A549 (cell line): Measurements from ENCODE around the gene NELFB. TPM values are rescaled to one million over a fixed set of nuclear protein-coding genes. Genes with fewer than 3 reads are reported as not detected.
A peak's percentile ranks its signal among the peaks of the same experiment; 100 is the strongest.

Experiments used
- ATAC-seq, 2 experiments: fragments of 200-7000 bp in 1 of 2; fragments of >200 bp in 1 of 2; cut with Nextera tagmentation in 1 of 2; cut with Tn5 transposase in 1 of 2; 3 replicates each; pipeline versions ENCODE4 v1.8.0 to v1.9.1; 2018 to 2020; ENCODE audit warnings: mild to moderate bottlenecking in 1 of 2, moderate library complexity in 1 of 2
- CTCF ChIA-PET: fragments of 300-600 bp; sonication (Branson Sonifier 250); formaldehyde crosslinking; extraction: SDS; loops from one replicate; lab custom pipeline; 2021; ENCODE audit warnings: antibody characterized with exemption, inconsistent platforms; lab: Yijun Ruan, JAX
- POLR2A ChIA-PET: fragments of 350-600 bp; formaldehyde crosslinking; extraction: SDS; loops from one replicate; lab custom pipeline; 2021; ENCODE audit warnings: antibody characterized with exemption, inconsistent platforms; lab: Yijun Ruan, JAX
- DNase-seq, 2 experiments: peaks; one replicate each; pipeline versions ENCODE4 v3.0.0 to v3.0.0-alpha.2; 2011 to 2016; ENCODE audit warnings: low read depth in 1 of 2, low spot score in 1 of 2
- FAIRE-seq: peaks from 2 replicates; lab custom pipeline; 2011; peaks lifted over from hg19 to GRCh38; lab: Jason Lieb, UNC
- H3K27ac ChIP-seq, 2 experiments: fragments of >200 bp; sonication (Bioruptor Twin); formaldehyde crosslinking; 3 replicates each; pipeline ENCODE4 v1.5.1; 2016 to 2017
- H3K4me1 ChIP-seq: fragments of >200 bp; sonication (Bioruptor Twin); formaldehyde crosslinking; 3 replicates; pipeline ENCODE4 v1.6.1; 2016
- H3K4me2 ChIP-seq: fragments of >200 bp; sonication (Bioruptor Twin); formaldehyde crosslinking; 3 replicates; pipeline ENCODE4 v1.6.1; 2016
- H3K4me3 ChIP-seq: fragments of >200 bp; sonication (Bioruptor Twin); formaldehyde crosslinking; 3 replicates; pipeline ENCODE4 v1.5.1; 2016
- H3K9me3 ChIP-seq: fragments of >200 bp; sonication (Bioruptor Twin); formaldehyde crosslinking; 3 replicates; pipeline ENCODE4 v1.6.1; 2016
- CBX2 ChIP-seq: fragments of 200-600 bp; sonication (generic); IDR thresholded peaks from 2 replicates; pipeline ENCODE4 v1.6.1; 2016; ENCODE audit warnings: low read depth, mild to moderate bottlenecking, borderline replicate concordance
- CBX8 ChIP-seq: fragments of 200-600 bp; sonication (generic); IDR thresholded peaks from 2 replicates; pipeline ENCODE4 v1.6.1; 2016
- EHMT2 ChIP-seq: fragments of 200-600 bp; sonication (generic); IDR thresholded peaks from 2 replicates; pipeline ENCODE4 v1.6.1; 2016; ENCODE audit warnings: antibody characterized with exemption, low read depth, mild to moderate bottlenecking, moderate library complexity
- EP300 ChIP-seq, 2 experiments: fragments of >200 bp; sonication (Bioruptor Twin); formaldehyde crosslinking; IDR thresholded peaks; 2 replicates in 1 of 2; 3 replicates in 1 of 2; pipeline ENCODE4 v1.6.1; 2016 to 2017
- ESRRA ChIP-seq: fragments of 150-350 bp; IDR thresholded peaks from 2 replicates; pipeline ENCODE4 v1.6.1; 2014; ENCODE audit warnings: mild to moderate bottlenecking, low read length, borderline replicate concordance
- HEYL ChIP-seq: fragments of 250-450 bp; sonication (Bioruptor Pico); IDR thresholded peaks from 2 replicates; pipeline ENCODE4 v1.8.0; 2021; ENCODE audit warnings: mild to moderate bottlenecking, moderate library complexity
- HOXB13 ChIP-seq: fragments of 250-450 bp; sonication (Bioruptor Pico); IDR thresholded peaks from 2 replicates; pipeline ENCODE4 v1.5.0; 2020; ENCODE audit warnings: low read depth, mild to moderate bottlenecking, moderate library complexity
- MAFK ChIP-seq: fragments of 450-650 bp; IDR thresholded peaks from 2 replicates; pipeline ENCODE4 v1.6.1; 2014; ENCODE audit not compliant: partially characterized antibody
- MYC ChIP-seq: IDR thresholded peaks from 2 replicates; pipeline ENCODE4 v1.6.1; 2012; ENCODE audit warnings: mild to moderate bottlenecking, inconsistent platforms, low read length, improper control_type of control experiment, borderline replicate concordance
- NFE2L2 ChIP-seq: fragments of 150-350 bp; conservative IDR thresholded peaks from 2 replicates; pipeline ENCODE4 v1.6.1; 2014; ENCODE audit warnings: low read length
- NPAS2 ChIP-seq: fragments of 250-450 bp; sonication (Bioruptor Pico); IDR thresholded peaks from 2 replicates; pipeline ENCODE4 v1.8.0; 2022; ENCODE audit warnings: mild to moderate bottlenecking, moderate library complexity, borderline replicate concordance
- NR3C1 ChIP-seq: fragments of >200 bp; sonication (Bioruptor Twin); formaldehyde crosslinking; IDR thresholded peaks from 3 replicates; pipeline ENCODE4 v1.6.1; 2017
- POLR2A ChIP-seq: IDR thresholded peaks from 2 replicates; pipeline ENCODE4 v1.6.1; 2012; ENCODE audit warnings: mild to moderate bottlenecking, low read length
- POLR2AphosphoS2 ChIP-seq: conservative IDR thresholded peaks from 2 replicates; pipeline ENCODE4 v1.6.1; 2012; ENCODE audit warnings: low read length, improper control_type of control experiment, inconsistent platforms
- RAD21 ChIP-seq, 2 experiments: fragments of >200 bp in 1 of 2; sonication (Bioruptor Twin) in 1 of 2; formaldehyde crosslinking in 1 of 2; IDR thresholded peaks in 1 of 2; conservative IDR thresholded peaks in 1 of 2; 2 replicates in 1 of 2; 3 replicates in 1 of 2; pipeline ENCODE4 v1.6.1; 2012 to 2018; ENCODE audit warnings: inconsistent platforms in 1 of 2
- SREBF2 ChIP-seq: fragments of 450-650 bp; IDR thresholded peaks from 2 replicates; pipeline ENCODE4 v1.6.1; 2014; ENCODE audit warnings: mild to moderate bottlenecking, moderate library complexity
- TFCP2L1 ChIP-seq: fragments of 250-450 bp; sonication (Bioruptor Pico); IDR thresholded peaks from 2 replicates; pipeline ENCODE4 v1.5.0; 2021; ENCODE audit warnings: mild to moderate bottlenecking
- ZC3H11A ChIP-seq: fragments of 450-650 bp; IDR thresholded peaks from 2 replicates; pipeline ENCODE4 v1.6.1; 2014; ENCODE audit warnings: antibody characterized with exemption, mild to moderate bottlenecking
- ZFP36 ChIP-seq: fragments of 450-650 bp; IDR thresholded peaks from 2 replicates; pipeline ENCODE4 v1.6.1; 2014; ENCODE audit warnings: borderline replicate concordance; ENCODE audit not compliant: partially characterized antibody
- ZNF302 ChIP-seq: fragments of 250-450 bp; sonication (Bioruptor Pico); IDR thresholded peaks from 2 replicates; pipeline ENCODE4 v1.9.0; 2021; ENCODE audit warnings: inconsistent platforms, mild to moderate bottlenecking, moderate library complexity
- WGBS: methylation state at CpG from one replicate; pipeline ENCODE4 v1.1.6; 2017; ENCODE audit errors: missing lambda C conversion rate; 5-methylcytosine and 5-hydroxymethylcytosine counted together
- polyA plus RNA-seq, 4 experiments: library from polyadenylated mRNA; depleted of rRNA in 3 of 4; stranded (reverse); fragments of >200 nt; fragmentation: RNase III in 1 of 4; extraction: RNeasy Plus Mini Kit Qiagen cat#74134 plus additional on column Dnase treatment in 1 of 4; gene quantifications; 2 replicates in 3 of 4; 3 replicates in 1 of 4; pipeline ENCODE4 v1.2.3, GENCODE V29; 2011 to 2017
- TF ChIP-seq, protein P1 (sequence below): IDR thresholded peaks from 2 replicates; pipeline ENCODE4 v1.6.1; 2012; ENCODE audit warnings: low read depth, borderline replicate concordance
- TF ChIP-seq, protein P2 (sequence below): fragments of >200 bp; sonication (Bioruptor Twin); formaldehyde crosslinking; IDR thresholded peaks from 3 replicates; pipeline ENCODE4 v1.6.1; 2016
- TF ChIP-seq, protein P3 (sequence below): fragments of 150-350 bp; IDR thresholded peaks from 2 replicates; pipeline ENCODE4 v1.6.1; 2014; ENCODE audit warnings: low read depth, mild to moderate bottlenecking, low read length

The NELFB gene
- polyA plus RNA-seq, 2 of the 4 experiments (the other 2 are of a cell fraction) = 31.8 to 45.3 TPM

DNA sequence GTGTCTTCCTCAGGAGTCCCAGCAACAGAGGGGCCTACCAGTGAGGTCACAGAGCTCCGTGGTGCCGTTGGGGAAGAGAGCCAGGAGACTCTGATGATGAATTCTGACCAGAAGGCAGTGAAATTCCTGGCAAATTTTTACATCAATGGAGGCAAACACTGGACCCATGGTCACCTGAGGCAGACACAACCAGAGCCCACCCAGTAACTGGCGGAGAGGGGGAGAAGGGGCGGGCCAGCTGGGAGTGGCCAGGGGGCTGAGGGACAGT is 4.0 kb upstream of the NELFB start, which contains the start of gene STPG3:
TSS of gene STPG3 (plus strand) at position 93 of the 268 bp plus-strand sequence. CDS start at position 94, 1 bp downstream.
- ChIA-PET POLR2A (interaction anchor here (1.0 kb wide), 1 partner anchor 10 kb away, joined by 5 read pairs; no protein-coding TSS in a partner anchor), CTCF (interaction anchor here (0.7 to 1.3 kb wide), 4 partner anchors 11 to 36 kb away, joined by 3 to 4 read pairs (median 3); no protein-coding TSS in a partner anchor)
- FAIRE-seq (no peak), ATAC-seq (no peak), DNase-seq (no peak)
- TF ChIP-seq ZNF302 (CRISPR knock-in tag) = no peak
- TF ChIP-seq, protein P1, sequence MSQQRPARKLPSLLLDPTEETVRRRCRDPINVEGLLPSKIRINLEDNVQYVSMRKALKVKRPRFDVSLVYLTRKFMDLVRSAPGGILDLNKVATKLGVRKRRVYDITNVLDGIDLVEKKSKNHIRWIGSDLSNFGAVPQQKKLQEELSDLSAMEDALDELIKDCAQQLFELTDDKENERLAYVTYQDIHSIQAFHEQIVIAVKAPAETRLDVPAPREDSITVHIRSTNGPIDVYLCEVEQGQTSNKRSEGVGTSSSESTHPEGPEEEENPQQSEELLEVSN = no peak
- no peak for TF ChIP-seq CBX2
- TF ChIP-seq, protein P2, sequence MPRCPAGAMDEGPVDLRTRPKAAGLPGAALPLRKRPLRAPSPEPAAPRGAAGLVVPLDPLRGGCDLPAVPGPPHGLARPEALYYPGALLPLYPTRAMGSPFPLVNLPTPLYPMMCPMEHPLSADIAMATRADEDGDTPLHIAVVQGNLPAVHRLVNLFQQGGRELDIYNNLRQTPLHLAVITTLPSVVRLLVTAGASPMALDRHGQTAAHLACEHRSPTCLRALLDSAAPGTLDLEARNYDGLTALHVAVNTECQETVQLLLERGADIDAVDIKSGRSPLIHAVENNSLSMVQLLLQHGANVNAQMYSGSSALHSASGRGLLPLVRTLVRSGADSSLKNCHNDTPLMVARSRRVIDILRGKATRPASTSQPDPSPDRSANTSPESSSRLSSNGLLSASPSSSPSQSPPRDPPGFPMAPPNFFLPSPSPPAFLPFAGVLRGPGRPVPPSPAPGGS = no peak
- TF ChIP-seq POLR2AphosphoS2 = no peak
- no peak for TF ChIP-seq ZFP36
- no peak for TF ChIP-seq EHMT2
- no peak for TF ChIP-seq MAFK
- no peak for TF ChIP-seq MYC
- Histone ChIP-seq H3K9me3 (no peaks in the 10 kb centered on the region), H3K4me1 (peaks cover 11% of the 10 kb centered on the region), H3K27ac (0 out of 6 replicates have a peak within 1 kb of the TSS, but pooled peaks of 1 of the 2 experiments have one; percentile 18), H3K4me2 (no peak within 1 kb of the TSS), H3K4me3 (no peak within 1 kb of the TSS)
- WGBS = 83% methylated on average over 3 of the region's 4 CpGs

DNA sequence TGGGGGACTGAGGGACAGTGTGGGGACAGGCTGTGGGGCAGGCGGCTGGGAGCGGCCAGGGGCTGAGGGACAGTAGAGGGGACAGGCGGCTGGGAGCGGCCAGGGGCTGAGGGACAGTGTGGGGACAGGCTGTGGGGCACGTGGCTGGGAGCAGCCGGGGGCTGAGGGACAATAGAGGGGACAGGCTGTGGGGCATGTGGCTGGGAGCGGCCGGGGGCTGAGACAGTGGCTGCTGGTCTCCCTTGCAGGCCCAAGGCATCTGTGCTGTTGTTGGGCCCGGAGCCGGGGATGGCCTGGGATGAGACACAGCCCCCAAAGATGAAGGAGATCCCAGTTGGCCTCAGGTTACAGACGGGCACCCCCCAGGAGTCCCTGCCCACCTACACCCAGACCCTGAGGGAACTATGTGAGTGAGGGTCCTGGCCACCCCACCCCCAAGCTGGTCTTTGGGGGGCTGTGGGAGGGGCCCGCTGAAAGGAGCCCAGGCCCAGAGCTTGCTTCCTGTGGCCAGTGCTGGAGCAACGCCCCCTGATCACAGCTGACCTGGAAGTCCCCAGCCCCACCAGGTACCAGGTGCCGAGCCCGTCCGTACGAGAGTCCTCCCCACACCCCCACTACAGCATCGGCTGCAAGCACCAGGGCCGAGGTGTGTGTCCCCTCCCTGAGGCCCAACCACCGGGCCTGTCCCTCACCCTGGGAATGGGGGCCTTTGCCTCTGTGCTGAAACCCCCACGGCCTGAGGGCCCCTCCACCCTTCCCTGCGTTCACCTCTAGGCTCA is 3.4 kb upstream of the NELFB start:
- ChIA-PET POLR2A (interaction anchor here (0.6 to 1.2 kb wide), 3 partner anchors 8 to 146 kb away, joined by 3 to 5 read pairs (median 3); no protein-coding TSS in a partner anchor), CTCF (interaction anchor here (1.2 to 1.3 kb wide), 2 partner anchors 15 to 36 kb away, joined by 3 read pairs; no protein-coding TSS in a partner anchor)
- H3K4me2 ChIP-seq = no peak overlapping the region
- H3K4me3 ChIP-seq = no peak overlapping the region
- peaks cover 16% of the 10 kb centered on the region for H3K4me1 ChIP-seq
- WGBS = 95% methylated on average over 17 of the region's 22 CpGs
- ATAC-seq (no peak), DNase-seq (no peak)
- H3K9me3 ChIP-seq = no peaks in the 10 kb centered on the region
- H3K27ac ChIP-seq = no peak overlapping the region
- TF ChIP-seq SREBF2 (no peak), RAD21 (conservative IDR thresholded peaks at IDR 0.05 in 1 of 2, IDR thresholded peaks at IDR 0.05 in 1 of 2) (no peak), ESRRA (no peak), POLR2A (no peak)
- TF ChIP-seq, all 56 proteins: peak for 0
- FAIRE-seq = no peak

DNA sequence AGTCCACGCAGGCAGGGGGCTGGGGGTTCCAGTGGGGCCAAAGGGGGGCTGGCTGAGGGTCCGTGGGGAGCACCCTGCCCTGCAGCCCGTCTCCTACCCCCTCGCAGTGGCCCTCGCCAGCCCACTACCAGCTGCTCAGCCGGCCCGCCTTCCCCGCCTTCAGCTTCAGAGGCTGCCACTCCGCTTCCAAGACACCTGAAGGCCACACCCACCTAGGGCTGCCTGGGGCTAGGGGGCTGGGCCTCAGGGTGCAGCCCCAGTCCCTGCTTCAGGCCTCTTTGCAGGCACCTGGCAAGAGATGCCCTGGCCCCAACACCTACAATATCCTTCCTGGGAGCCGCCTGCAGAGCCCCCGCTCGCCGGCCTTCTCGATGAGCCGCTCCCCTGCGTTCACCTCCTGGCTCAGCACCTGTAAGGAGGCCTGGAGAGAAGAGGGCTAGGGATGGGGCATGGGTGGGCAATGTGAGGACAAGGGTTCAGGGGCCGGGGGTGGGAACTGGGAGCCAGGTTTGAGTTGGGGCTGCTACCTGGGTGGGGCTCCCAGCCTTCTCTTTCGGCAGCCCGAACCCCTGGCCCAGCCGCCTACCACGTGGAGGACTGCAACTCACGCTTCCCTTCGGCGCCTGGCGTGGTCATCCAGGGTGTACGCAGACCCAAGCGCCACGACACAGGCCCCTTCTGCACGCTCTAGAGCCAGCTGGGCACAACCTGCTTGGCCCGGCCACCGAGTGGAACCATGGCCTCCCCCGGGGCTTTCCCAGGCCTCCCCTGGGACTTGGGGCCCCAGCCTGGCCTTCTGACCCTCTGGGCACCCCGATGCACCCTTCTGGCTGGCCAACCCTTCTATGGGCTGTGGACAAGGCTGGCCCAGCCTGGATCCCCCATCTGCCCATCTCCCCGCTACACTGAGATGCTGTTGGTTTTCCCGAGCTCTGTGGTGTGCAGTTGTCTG is 2.3 kb upstream of the NELFB start:
- FAIRE-seq = no peak
- Histone ChIP-seq H3K4me2 (no peak overlapping the region), H3K27ac (no peak overlapping the region), H3K9me3 (no peaks in the 10 kb centered on the region), H3K4me1 (peaks cover 20% of the 10 kb centered on the region), H3K4me3 (no peak overlapping the region)
- TF ChIP-seq ZC3H11A = no peak
- TF ChIP-seq ZNF302 (CRISPR knock-in tag) = no peak
- TF ChIP-seq, protein P2 = no peak
- no peak for TF ChIP-seq NR3C1
- TF ChIP-seq TFCP2L1 (CRISPR knock-in tag) = no peak
- no peak for TF ChIP-seq HEYL (CRISPR knock-in tag)
- no peak for TF ChIP-seq NPAS2 (CRISPR knock-in tag)
- no peak for TF ChIP-seq HOXB13 (CRISPR knock-in tag)
- TF ChIP-seq, protein P3, sequence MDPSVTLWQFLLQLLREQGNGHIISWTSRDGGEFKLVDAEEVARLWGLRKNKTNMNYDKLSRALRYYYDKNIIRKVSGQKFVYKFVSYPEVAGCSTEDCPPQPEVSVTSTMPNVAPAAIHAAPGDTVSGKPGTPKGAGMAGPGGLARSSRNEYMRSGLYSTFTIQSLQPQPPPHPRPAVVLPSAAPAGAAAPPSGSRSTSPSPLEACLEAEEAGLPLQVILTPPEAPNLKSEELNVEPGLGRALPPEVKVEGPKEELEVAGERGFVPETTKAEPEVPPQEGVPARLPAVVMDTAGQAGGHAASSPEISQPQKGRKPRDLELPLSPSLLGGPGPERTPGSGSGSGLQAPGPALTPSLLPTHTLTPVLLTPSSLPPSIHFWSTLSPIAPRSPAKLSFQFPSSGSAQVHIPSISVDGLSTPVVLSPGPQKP = no peak
- no peak for TF ChIP-seq CBX8
- TF ChIP-seq EP300 (IDR thresholded peaks at IDR 0.05) = no peak
- TF ChIP-seq NFE2L2 = no peak
- TF ChIP-seq RAD21 (conservative IDR thresholded peaks at IDR 0.05 in 1 of 2, IDR thresholded peaks at IDR 0.05 in 1 of 2) = no peak
- 88% methylated on average over 31 of the region's 35 CpGs for WGBS
- no peak for ATAC-seq
- no peak for DNase-seq
- ChIA-PET POLR2A (interaction anchor here (0.6 to 4.7 kb wide), 3 partner anchors 9 to 147 kb away, joined by 3 to 97 read pairs (median 3); partner anchors contain the start of gene TUBB4B), CTCF (interaction anchor here (1.1 to 17.1 kb wide), 4 partner anchors 10 to 224 kb away, joined by 3 to 236 read pairs (median 4); partner anchors contain the start of gene TUBB4B)
